Activated CD4-positive, alpha-beta T cell treated with anti-CD3 and anti-CD28 coated beads, Interleukin-2, amount 50 U/mL, for 4 hours (primary cell): ENCODE data around the gene PITPNM3.

ENCODE experiments used
- DNase-seq, 2 experiments: peaks; one replicate each; pipeline ENCODE4 v3.0.0-alpha.2; 2020

The PITPNM3 gene

DNA sequence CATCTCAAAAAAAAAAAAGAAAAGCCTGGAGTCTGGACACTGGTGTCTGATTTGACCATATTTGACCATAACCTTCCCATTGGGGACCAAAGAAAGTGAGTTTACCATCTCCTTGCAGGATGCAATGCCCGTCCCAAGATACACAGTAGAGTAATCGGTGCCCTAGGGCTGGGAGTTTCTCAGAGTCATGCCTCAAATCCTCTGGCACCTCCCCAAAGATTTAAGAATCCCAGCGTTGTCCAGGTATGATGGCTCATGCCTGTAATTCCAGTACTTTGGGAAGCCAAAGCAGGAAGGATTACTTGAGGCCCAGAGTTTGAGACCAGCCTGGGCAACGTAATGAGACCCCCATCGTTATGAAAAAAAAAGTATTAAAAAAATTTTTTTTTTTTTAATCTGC is 5.0 kb downstream of the PITPNM3 start:
- DNase-seq: no peak

- DNase-seq: no peak
Measured at GRCh38 chr17:6549384-6550036, 6.8 kb downstream of the PITPNM3 start.

- DNase-seq: no peak
Measured at GRCh38 chr17:6548578-6549330, 7.6 kb downstream of the PITPNM3 start.

DNA sequence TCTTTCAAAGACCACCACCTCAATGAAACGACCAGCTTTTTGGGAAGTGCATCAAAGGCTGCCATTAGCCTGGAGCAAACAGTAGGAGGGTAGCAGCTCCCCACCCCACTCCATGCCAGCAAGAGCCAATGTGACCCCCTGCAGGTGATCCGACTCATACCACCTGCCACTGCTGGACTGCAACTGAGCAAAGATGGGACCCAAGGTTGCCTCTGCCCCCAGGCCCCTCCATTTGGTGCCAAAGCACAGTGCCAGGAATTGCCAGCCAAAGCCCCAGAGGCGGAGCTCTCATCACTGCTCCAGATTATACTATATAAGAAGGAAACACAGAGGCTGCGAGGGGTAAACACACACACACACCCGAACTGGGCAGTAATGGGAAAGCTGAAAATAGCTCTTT is 8.3 kb downstream of the PITPNM3 start:
- no peak for DNase-seq

- no peak for DNase-seq
Measured at GRCh38 chr17:6547336-6547735, 9.0 kb downstream of the PITPNM3 start.

- DNase-seq: no peak
Measured at GRCh38 chr17:6546069-6546718, 10.2 kb downstream of the PITPNM3 start.

GRCh38 chr17:6545291-6545690 is 11.1 kb downstream of the PITPNM3 start:
- DNase-seq: no peak

GRCh38 chr17:6544011-6544370 is 12.4 kb downstream of the PITPNM3 start:
- no peak for DNase-seq

DNA sequence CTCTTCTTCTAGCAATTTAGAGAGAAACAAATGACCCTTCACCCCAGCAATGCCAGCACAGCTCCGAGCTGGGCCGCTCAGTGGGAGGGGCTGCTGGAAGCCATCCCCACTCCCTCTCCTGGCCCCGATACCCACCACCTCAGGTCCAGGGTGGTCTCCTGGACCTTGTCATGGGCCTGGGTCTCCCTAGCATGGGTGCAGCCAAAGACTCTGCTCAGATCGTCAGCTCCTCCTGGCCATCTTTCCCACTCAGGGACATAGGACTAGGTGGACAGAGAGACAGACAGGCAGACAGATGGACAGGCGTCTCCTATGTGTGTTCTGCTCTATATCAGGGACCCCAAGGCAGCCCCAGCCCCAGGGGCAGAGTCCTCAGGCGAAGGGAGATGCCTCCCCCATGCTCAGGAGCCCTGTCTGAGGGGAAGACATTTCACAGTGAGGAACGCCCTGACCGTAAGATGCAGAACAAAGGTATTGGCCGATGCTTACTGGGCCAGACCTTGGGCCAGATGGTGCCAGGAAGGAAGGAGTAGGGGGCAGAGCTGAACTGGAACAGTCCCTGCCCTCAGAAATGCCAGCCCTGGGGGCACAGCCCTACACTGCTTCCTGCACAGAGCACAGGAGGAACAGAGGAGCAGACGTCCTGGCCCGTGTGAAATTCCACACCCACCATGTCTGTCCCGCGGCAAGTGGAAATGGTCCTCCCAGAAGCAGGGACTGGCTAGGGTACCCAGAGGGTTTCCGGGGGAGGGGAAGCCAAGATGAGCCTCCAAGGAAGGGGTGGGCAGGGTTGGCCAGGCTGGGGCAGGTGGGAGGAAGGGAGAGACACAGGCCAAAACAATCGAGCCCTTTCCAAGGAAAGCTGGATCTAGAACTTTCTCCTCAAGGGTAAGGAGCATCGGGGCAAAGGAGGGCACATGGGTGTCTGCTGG is 13.0 kb downstream of the PITPNM3 start:
- DNase-seq: no peak

DNA sequence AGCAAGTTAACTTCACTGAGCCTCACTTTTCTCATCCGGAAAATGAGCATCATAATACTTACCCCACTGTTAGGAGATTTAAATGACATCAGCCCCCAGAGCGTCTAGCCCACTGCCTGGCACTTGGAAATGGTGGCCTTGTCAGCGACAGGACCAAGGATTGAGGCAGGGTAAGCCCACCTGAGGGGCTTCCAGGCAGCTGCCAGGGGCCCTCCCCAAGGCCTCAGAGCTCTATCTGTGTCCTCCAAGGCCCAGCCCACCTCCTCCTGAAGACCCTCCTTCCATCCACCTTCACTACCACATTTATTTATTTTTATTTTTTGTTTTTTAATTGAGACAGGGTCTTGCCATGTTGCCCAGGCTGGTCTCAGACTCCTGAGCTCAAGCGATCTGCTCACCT is 13.8 kb downstream of the PITPNM3 start:
- DNase-seq: no peak

- no peak for DNase-seq
Measured at GRCh38 chr17:6541886-6542285, 14.5 kb downstream of the PITPNM3 start.

- DNase-seq: no peak
Measured at GRCh38 chr17:6539871-6540270, 16.5 kb downstream of the PITPNM3 start.

GRCh38 chr17:6536566-6537065 is 19.7 kb downstream of the PITPNM3 start:
- no peak for DNase-seq

DNA sequence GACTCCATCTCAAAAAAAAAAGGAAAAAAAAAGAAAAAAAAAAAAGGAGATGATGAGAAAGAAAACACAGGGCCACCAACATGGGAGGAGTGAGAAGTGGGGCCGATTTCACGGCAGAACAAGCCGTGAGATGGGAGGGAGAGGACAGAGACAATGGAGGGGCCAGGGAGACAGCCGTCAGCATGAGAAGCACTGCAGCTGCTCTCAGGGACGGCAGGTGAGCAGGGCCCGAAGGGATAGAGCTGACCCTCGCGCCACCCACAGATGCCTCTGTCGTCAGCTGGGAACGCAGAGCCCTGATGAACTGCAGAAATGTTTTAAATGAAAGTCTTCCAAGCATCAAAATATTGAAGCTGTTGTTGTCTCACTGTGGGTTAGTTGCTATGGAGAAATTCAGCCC is 20.3 kb downstream of the PITPNM3 start:
- DNase-seq: no peak

DNA sequence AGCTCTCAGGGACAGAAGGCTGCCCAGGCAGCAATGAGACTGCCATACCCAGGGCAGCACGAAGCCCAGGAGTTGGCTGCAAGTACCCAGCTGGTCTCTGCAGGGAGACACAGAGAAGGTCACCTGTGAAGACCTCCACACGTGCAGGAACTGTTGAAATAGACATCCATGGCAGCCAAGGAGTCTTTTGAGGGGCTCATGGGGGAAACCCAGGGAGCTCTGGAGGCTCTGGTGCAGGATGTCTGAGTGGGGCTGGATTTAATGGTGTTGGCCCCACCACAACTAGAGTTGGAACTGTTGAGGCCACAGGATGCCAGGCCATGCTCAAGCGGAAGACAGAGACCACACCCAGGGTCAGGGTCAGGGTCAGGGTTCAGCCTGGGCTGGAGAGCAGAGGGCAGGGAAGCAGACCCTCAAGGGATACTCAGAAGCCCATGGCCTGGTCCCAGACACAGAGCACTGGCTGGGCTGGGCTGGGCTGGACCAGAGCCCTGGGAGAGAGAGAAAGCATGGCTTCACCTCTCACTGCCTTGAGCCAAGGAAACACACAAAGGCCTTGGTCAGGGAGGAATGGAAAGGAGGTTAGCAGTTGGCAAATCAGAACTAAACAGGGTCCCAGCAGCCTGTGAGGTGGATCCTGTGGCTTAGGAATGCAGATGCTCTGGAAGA is 21.4 kb downstream of the PITPNM3 start:
- DNase-seq: no peak

GRCh38 chr17:6532441-6532885 is 23.9 kb downstream of the PITPNM3 start:
- DNase-seq: no peak

DNA sequence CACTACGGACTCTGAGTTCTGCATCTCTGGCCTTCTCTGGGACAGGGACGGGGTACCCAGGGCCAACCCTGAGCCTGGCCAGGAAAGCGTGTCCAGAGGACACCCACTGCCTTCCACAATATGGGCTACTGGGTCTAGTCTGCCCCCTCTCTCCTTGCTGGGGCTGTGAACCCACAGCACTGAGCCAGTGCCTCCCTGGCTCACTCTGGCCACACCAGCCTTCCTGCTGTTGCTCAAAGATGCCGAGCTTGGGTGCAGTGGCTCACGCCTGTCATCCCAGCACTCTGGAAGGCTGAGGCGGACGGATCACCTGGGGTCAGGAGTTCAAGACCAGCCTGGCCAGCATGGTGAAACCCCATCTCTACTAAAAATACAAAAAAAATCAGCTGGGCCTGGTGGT is 24.8 kb downstream of the PITPNM3 start:
- no peak for DNase-seq

DNA sequence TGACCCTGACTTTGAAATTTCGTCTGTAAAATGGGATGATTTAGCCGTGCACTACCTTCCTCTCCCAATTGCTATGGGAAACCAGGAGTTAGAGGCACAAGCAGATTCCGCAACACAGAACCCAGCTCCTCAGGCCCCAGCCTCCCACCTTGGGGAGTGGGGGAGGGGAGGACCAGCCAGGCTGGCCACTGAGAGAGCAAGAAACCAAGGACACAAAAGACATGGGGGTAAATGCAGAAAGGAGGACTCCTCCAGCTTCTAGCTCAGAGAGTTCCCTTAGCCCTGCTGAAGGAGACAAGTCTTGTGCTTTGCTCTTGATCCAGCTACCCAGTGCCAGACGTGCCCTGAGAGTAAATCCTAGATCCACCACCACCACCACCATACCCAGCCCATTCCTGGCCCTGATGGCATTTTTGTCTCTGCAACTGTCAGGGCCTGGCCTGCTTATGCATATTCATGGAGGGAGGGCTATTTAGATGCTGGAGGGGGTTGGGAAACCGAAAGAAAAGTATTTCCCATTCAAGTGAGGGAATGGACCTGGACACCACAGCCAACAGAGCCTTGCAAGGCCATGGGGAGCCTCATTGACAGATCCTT is 25.9 kb downstream of the PITPNM3 start:
- no peak for DNase-seq

DNA sequence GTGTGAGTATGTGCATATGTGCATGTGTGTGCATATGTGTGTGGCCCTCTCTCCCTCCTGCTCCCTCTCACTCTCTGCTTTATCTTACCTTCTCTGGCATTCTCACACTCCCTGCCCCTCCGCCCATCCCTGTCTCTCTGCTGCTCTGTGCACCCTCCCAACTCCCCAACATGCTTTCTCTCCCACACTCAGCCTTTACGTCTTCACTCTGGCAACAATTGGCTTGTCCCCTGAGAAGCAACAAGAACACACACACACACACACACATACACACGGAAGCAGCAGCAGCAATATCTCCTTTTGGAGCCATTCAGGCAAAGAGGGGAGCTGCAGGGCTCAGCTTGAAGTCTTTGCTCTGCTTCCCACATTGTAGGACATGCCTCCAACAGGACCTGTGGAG is 27.8 kb downstream of the PITPNM3 start:
- DNase-seq: no peak

DNA sequence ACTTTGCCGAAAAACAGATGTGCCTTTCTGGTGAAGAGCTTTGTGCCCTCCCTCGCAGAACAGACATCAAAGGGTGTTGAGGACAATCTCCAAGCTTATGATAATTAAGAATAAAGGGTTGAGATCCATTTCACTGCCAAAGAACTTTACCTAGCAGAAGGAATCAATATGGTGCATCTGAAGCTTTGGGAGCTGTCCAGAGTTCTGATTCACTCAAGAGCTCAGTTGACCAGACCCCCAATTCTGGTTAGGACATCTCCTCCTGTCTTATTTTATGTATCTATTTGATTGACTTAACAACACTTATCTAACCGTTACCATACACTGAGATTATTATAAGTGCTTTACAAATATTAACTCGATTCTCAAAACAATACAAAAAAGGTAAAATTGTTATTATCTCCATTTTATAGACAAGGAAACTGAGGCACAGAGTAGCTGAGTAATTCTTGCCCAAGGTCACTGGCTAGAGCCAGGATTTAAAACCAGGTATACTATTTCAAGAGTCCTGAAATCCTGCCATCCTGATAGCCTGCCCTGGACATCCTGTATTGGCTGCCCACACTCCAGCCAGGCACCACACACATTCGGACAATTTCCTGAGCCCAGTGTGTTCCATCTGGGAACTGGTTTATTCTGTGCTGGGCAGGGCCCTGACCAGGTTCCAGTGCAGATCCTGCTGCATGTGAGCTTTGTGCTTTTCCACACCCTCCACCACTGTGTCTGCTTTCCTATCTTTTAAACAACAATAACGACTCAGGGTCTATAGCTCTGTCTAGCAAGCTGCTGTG is 29.8 kb downstream of the PITPNM3 start:
- no peak for DNase-seq

DNA sequence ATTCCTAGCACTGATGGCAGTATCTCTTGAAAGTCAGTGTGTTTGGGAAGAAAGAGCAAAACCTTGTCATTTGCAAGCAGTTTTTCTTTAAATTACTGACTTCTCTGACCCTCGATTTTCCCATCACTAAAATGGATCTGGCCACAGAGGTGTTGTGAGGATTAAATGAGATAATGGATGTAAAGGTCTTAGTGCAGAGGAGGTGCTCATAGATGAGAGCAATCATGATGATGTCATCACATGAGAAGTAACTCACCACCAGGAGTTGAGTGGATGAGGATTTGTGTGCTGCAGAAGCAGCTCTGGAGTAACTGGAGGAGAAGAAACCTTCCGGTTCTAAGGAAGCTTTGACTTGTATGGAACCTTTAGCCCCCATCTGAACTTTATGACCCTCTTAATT is 30.6 kb downstream of the PITPNM3 start:
- DNase-seq: no peak
